ENCODE data around the gene SLC26A9.

SLC26A9 gene

GRCh38 chr1:205928317-205928716 is 14.9 kb downstream of the SLC26A9 start:
- no peaks in the 10 kb centered on the region; the same call in 1 of the 2 replicates for H3K4me1 ChIP-seq (ENCODE audit: insufficient read depth, low read length)
- no peak overlapping the region for H2AFZ ChIP-seq (ENCODE audit: low read depth, low read length)
- TF ChIP-seq EZH2 (IDR thresholded peaks at IDR 0.05; ENCODE audit: borderline replicate concordance, low read depth, low read length, severe bottlenecking) (no peak), CTCF (IDR thresholded peaks at IDR 0.05; ENCODE audit: borderline replicate concordance, extremely low read depth, low read length, poor library complexity, severe bottlenecking) (no peak)
- no peak overlapping the region for H3K4me2 ChIP-seq (ENCODE audit: insufficient read depth, low read length)
- H3K27ac ChIP-seq (ENCODE audit: low read length), result no peak overlapping the region
- H3K9me3 ChIP-seq (ENCODE audit: insufficient read depth, low read length, severe bottlenecking), result no peaks in the 10 kb centered on the region
- DNase-seq (no peak), ATAC-seq (ENCODE audit: insufficient read depth, low read depth) (no peak)
- H3K27me3 ChIP-seq (ENCODE audit: insufficient read depth, low read length, poor library complexity), result peaks cover 26% of the 10 kb centered on the region
- H3K79me2 ChIP-seq (ENCODE audit: insufficient read depth, low read length), result no peaks in the 10 kb centered on the region
- no peaks in the 10 kb centered on the region for H3K36me3 ChIP-seq (ENCODE audit: insufficient read depth, low read length)
- H4K20me1 ChIP-seq (ENCODE audit: insufficient read depth, low read length), result no peaks in the 10 kb centered on the region
- no peak overlapping the region for H3K4me3 ChIP-seq (ENCODE audit: low read depth in 1 of 2, low read length in 2 of 2)
- no peak overlapping the region for H3K9ac ChIP-seq (ENCODE audit: low read depth, low read length)

- Histone ChIP-seq H2AFZ (ENCODE audit: low read depth, low read length) (no peak overlapping the region), H3K79me2 (ENCODE audit: insufficient read depth, low read length) (no peaks in the 10 kb centered on the region), H4K20me1 (ENCODE audit: insufficient read depth, low read length) (no peaks in the 10 kb centered on the region; the same call in 1 of the 2 replicates), H3K27ac (ENCODE audit: low read length) (no peak overlapping the region), H3K4me2 (ENCODE audit: insufficient read depth, low read length) (no peak overlapping the region), H3K36me3 (ENCODE audit: insufficient read depth, low read length) (no peaks in the 10 kb centered on the region), H3K4me3 (ENCODE audit: low read depth in 1 of 2, low read length in 2 of 2) (no peak overlapping the region), H3K9me3 (ENCODE audit: insufficient read depth, low read length, severe bottlenecking) (no peaks in the 10 kb centered on the region), H3K4me1 (ENCODE audit: insufficient read depth, low read length) (no peaks in the 10 kb centered on the region; the same call in 1 of the 2 replicates), H3K27me3 (ENCODE audit: insufficient read depth, low read length, poor library complexity) (peaks cover 23% of the 10 kb centered on the region), H3K9ac (ENCODE audit: low read depth, low read length) (no peak overlapping the region)
- no peak for TF ChIP-seq EZH2 (IDR thresholded peaks at IDR 0.05; ENCODE audit: borderline replicate concordance, low read depth, low read length, severe bottlenecking)
- no peak for TF ChIP-seq CTCF (IDR thresholded peaks at IDR 0.05; ENCODE audit: borderline replicate concordance, extremely low read depth, low read length, poor library complexity, severe bottlenecking)
- no peak for ATAC-seq (ENCODE audit: insufficient read depth, low read depth)
- DNase-seq, result no peak
These were observed 15.6 kb downstream of the SLC26A9 start for GRCh38 chr1:205927676-205928075.

GRCh38 chr1:205927247-205927646 is 16.0 kb downstream of the SLC26A9 start:
- H3K4me2 ChIP-seq (ENCODE audit: insufficient read depth, low read length), result no peak overlapping the region
- ATAC-seq (ENCODE audit: insufficient read depth, low read depth) (no peak), DNase-seq (no peak)
- no peak overlapping the region for H3K27ac ChIP-seq (ENCODE audit: low read length)
- H3K27me3 ChIP-seq (ENCODE audit: insufficient read depth, low read length, poor library complexity), result peaks cover 23% of the 10 kb centered on the region
- no peaks in the 10 kb centered on the region; the same call in 1 of the 2 replicates for H3K4me1 ChIP-seq (ENCODE audit: insufficient read depth, low read length)
- no peaks in the 10 kb centered on the region; the same call in 1 of the 2 replicates for H4K20me1 ChIP-seq (ENCODE audit: insufficient read depth, low read length)
- H3K9me3 ChIP-seq (ENCODE audit: insufficient read depth, low read length, severe bottlenecking), result no peaks in the 10 kb centered on the region
- no peak overlapping the region for H2AFZ ChIP-seq (ENCODE audit: low read depth, low read length)
- H3K9ac ChIP-seq (ENCODE audit: low read depth, low read length), result no peak overlapping the region
- H3K36me3 ChIP-seq (ENCODE audit: insufficient read depth, low read length), result no peaks in the 10 kb centered on the region
- no peak for TF ChIP-seq CTCF (IDR thresholded peaks at IDR 0.05; ENCODE audit: borderline replicate concordance, extremely low read depth, low read length, poor library complexity, severe bottlenecking)
- H3K4me3 ChIP-seq (ENCODE audit: low read depth in 1 of 2, low read length in 2 of 2), result no peak overlapping the region
- no peaks in the 10 kb centered on the region for H3K79me2 ChIP-seq (ENCODE audit: insufficient read depth, low read length)

GRCh38 chr1:205926636-205927035 is 16.6 kb downstream of the SLC26A9 start:
- H3K36me3 ChIP-seq (ENCODE audit: insufficient read depth, low read length), result no peaks in the 10 kb centered on the region

More at GRCh38 chr1:205926636-205927035, 16.6 kb downstream of the SLC26A9 start:
- no peak for ATAC-seq (ENCODE audit: insufficient read depth, low read depth)
- TF ChIP-seq CTCF (IDR thresholded peaks at IDR 0.05; ENCODE audit: borderline replicate concordance, extremely low read depth, low read length, poor library complexity, severe bottlenecking), result no peak
- no peak for TF ChIP-seq EZH2 (IDR thresholded peaks at IDR 0.05; ENCODE audit: borderline replicate concordance, low read depth, low read length, severe bottlenecking)
- Histone ChIP-seq H2AFZ (ENCODE audit: low read depth, low read length) (no peak overlapping the region), H3K27ac (ENCODE audit: low read length) (no peak overlapping the region), H3K9ac (ENCODE audit: low read depth, low read length) (no peak overlapping the region), H3K4me1 (ENCODE audit: insufficient read depth, low read length) (no peaks in the 10 kb centered on the region; the same call in 1 of the 2 replicates), H4K20me1 (ENCODE audit: insufficient read depth, low read length) (no peaks in the 10 kb centered on the region; the same call in 1 of the 2 replicates), H3K79me2 (ENCODE audit: insufficient read depth, low read length) (no peaks in the 10 kb centered on the region), H3K27me3 (ENCODE audit: insufficient read depth, low read length, poor library complexity) (peaks cover 23% of the 10 kb centered on the region), H3K9me3 (ENCODE audit: insufficient read depth, low read length, severe bottlenecking) (no peaks in the 10 kb centered on the region), H3K4me2 (ENCODE audit: insufficient read depth, low read length) (no peak overlapping the region), H3K4me3 (ENCODE audit: low read depth in 1 of 2, low read length in 2 of 2) (no peak overlapping the region)
- no peak for DNase-seq

Data from DND-41 (cell line).